SJCRH30 (cell line): Measurements from ENCODE around the gene S1PR4. TPM values are rescaled to one million over a fixed set of nuclear protein-coding genes. Genes with fewer than 3 reads are reported as not detected.
A peak's percentile ranks its signal among the peaks of the same experiment; 100 is the strongest.
"Not testable (repeated sequence)": the region's sequence is repeated elsewhere in the genome, so short reads cannot be mapped to it uniquely, and the experiment has no call there.

Experiments used
- DNase-seq, 2 experiments: peaks; one replicate each; pipeline ENCODE4 v3.0.0-alpha.2; 2015 to 2020
- H3K27ac ChIP-seq: fragments of 250-450 bp; sonication (Bioruptor Pico); 2 replicates; pipeline ENCODE4 v1.5.1; 2020; ENCODE audit warnings: mild to moderate bottlenecking, moderate library complexity
- H3K27me3 ChIP-seq: fragments of 250-450 bp; sonication (Bioruptor Pico); 2 replicates; pipeline ENCODE4 v1.5.1; 2020; ENCODE audit warnings: mild to moderate bottlenecking, moderate library complexity
- H3K36me3 ChIP-seq: fragments of 250-450 bp; sonication (Bioruptor Pico); 2 replicates; pipeline ENCODE4 v1.5.1; 2020; ENCODE audit warnings: mild to moderate bottlenecking, moderate library complexity
- H3K4me1 ChIP-seq: fragments of 250-450 bp; sonication (Bioruptor Pico); 2 replicates; pipeline ENCODE4 v1.5.1; 2020; ENCODE audit warnings: mild to moderate bottlenecking, moderate library complexity
- H3K4me3 ChIP-seq: fragments of 250-450 bp; sonication (Bioruptor Pico); 2 replicates; pipeline ENCODE4 v1.5.1; 2020; ENCODE audit warnings: mild to moderate bottlenecking, moderate library complexity
- H3K9me3 ChIP-seq: fragments of 250-450 bp; sonication (Bioruptor Pico); replicated peaks from 2 replicates; pipeline ENCODE4 v1.5.1; 2020; ENCODE audit warnings: mild to moderate bottlenecking, moderate library complexity
- total RNA-seq: library from RNA; depleted of rRNA; stranded (reverse); fragments of >200 nt; shearing (Covaris generic); gene quantifications from 2 replicates; pipeline ENCODE4 v1.2.3, GENCODE V29; 2014

The S1PR4 gene
- total RNA-seq, 1 experiment from 2014 or later = not detected

GRCh38 chr19:3204646-3205275 is 26.2 kb downstream of the S1PR4 start:
- H3K27ac ChIP-seq = no peak overlapping the region
- peaks cover 15% of the 10 kb centered on the region for H3K36me3 ChIP-seq
- H3K27me3 ChIP-seq = no peaks in the 10 kb centered on the region
- no peak overlapping the region for H3K4me3 ChIP-seq
- no peak for DNase-seq
- no peaks in the 10 kb centered on the region for H3K9me3 ChIP-seq
- no peaks in the 10 kb centered on the region for H3K4me1 ChIP-seq

GRCh38 chr19:3206216-3206953 is 27.8 kb downstream of the S1PR4 start:
- H3K36me3 ChIP-seq = peaks cover 15% of the 10 kb centered on the region
- H3K4me3 ChIP-seq = no peak overlapping the region
- H3K27me3 ChIP-seq = no peaks in the 10 kb centered on the region
- H3K27ac ChIP-seq = no peak overlapping the region
- H3K9me3 ChIP-seq = no peaks in the 10 kb centered on the region
- no peak for DNase-seq
- H3K4me1 ChIP-seq = no peaks in the 10 kb centered on the region

GRCh38 chr19:3207461-3208242 is 29.1 kb downstream of the S1PR4 start:
- Histone ChIP-seq H3K4me3 (no peak overlapping the region), H3K9me3 (no peaks in the 10 kb centered on the region), H3K4me1 (no peaks in the 10 kb centered on the region), H3K36me3 (peaks cover 15% of the 10 kb centered on the region), H3K27ac (no peak overlapping the region), H3K27me3 (no peaks in the 10 kb centered on the region)
- DNase-seq = no peak

GRCh38 chr19:3208317-3209207 is 30.0 kb downstream of the S1PR4 start:
- DNase-seq = no peak
- no peaks in the 10 kb centered on the region for H3K9me3 ChIP-seq
- peaks cover 15% of the 10 kb centered on the region for H3K36me3 ChIP-seq
- H3K4me1 ChIP-seq = no peaks in the 10 kb centered on the region
- no peak overlapping the region for H3K27ac ChIP-seq
- no peaks in the 10 kb centered on the region for H3K27me3 ChIP-seq
- no peak overlapping the region for H3K4me3 ChIP-seq

GRCh38 chr19:3210347-3211017 is 31.9 kb downstream of the S1PR4 start:
- DNase-seq = peak; percentile 45 to 60

GRCh38 chr19:3211191-3211590 is 32.6 kb downstream of the S1PR4 start:
- Histone ChIP-seq H3K9me3 (no peaks in the 10 kb centered on the region), H3K4me1 (no peaks in the 10 kb centered on the region), H3K4me3 (no peak overlapping the region), H3K36me3 (peaks cover 15% of the 10 kb centered on the region), H3K27ac (no peak overlapping the region), H3K27me3 (no peaks in the 10 kb centered on the region)
- DNase-seq = no peak

More at GRCh38 chr19:3210347-3211017, 31.9 kb downstream of the S1PR4 start:
- no peaks in the 10 kb centered on the region for H3K9me3 ChIP-seq
- peaks cover 15% of the 10 kb centered on the region for H3K36me3 ChIP-seq
- no peaks in the 10 kb centered on the region for H3K27me3 ChIP-seq
- no peak overlapping the region for H3K4me3 ChIP-seq
- H3K4me1 ChIP-seq = no peaks in the 10 kb centered on the region
- H3K27ac ChIP-seq = no peak overlapping the region

GRCh38 chr19:3213159-3213558 is 34.6 kb downstream of the S1PR4 start:
- Histone ChIP-seq H3K27ac (no peak overlapping the region), H3K4me1 (no peaks in the 10 kb centered on the region), H3K27me3 (no peaks in the 10 kb centered on the region), H3K9me3 (no peaks in the 10 kb centered on the region), H3K36me3 (no peaks in the 10 kb centered on the region), H3K4me3 (no peak overlapping the region)
- DNase-seq = no peak

- no peaks in the 10 kb centered on the region for H3K27me3 ChIP-seq
These were observed 38.3 kb downstream of the S1PR4 start for GRCh38 chr19:3216874-3217273.

GRCh38 chr19:3220576-3220975 is 42.0 kb downstream of the S1PR4 start:
- Histone ChIP-seq H3K36me3 (no peaks in the 10 kb centered on the region), H3K4me3 (no peak overlapping the region), H3K27ac (no peak overlapping the region), H3K9me3 (no peaks in the 10 kb centered on the region), H3K4me1 (no peaks in the 10 kb centered on the region), H3K27me3 (no peaks in the 10 kb centered on the region; the same call in 1 of the 2 replicates)
- DNase-seq = no peak

More at GRCh38 chr19:3216874-3217273, 38.3 kb downstream of the S1PR4 start:
- no peak for DNase-seq
- H3K4me3 ChIP-seq = no peak overlapping the region
- H3K27ac ChIP-seq = no peak overlapping the region
- H3K9me3 ChIP-seq = no peaks in the 10 kb centered on the region
- H3K4me1 ChIP-seq = no peaks in the 10 kb centered on the region
- H3K36me3 ChIP-seq = no peaks in the 10 kb centered on the region

GRCh38 chr19:3221576-3221975 is 43.0 kb downstream of the S1PR4 start:
- H3K36me3 ChIP-seq, H3K27me3 ChIP-seq, H3K4me3 ChIP-seq, H3K4me1 ChIP-seq, H3K9me3 ChIP-seq, DNase-seq, H3K27ac ChIP-seq: not testable (repeated sequence)

GRCh38 chr19:3222709-3223108 is 44.1 kb downstream of the S1PR4 start:
- no peak overlapping the region for H3K27ac ChIP-seq
- peaks cover 15% of the 10 kb centered on the region for H3K27me3 ChIP-seq
- no peak for DNase-seq
- no peaks in the 10 kb centered on the region for H3K4me1 ChIP-seq
- H3K9me3 ChIP-seq = no peaks in the 10 kb centered on the region
- H3K4me3 ChIP-seq = no peak overlapping the region
- no peaks in the 10 kb centered on the region for H3K36me3 ChIP-seq

GRCh38 chr19:3224346-3225168 is 46.0 kb downstream of the S1PR4 start, which contains the start of gene CELF5:
CELF5 (plus strand) TSS chr19:3224661; CDS start chr19:3224740, 79 bp downstream.
- H3K27ac ChIP-seq = no peak within 1 kb of the TSS
- no peaks in the 10 kb centered on the region for H3K9me3 ChIP-seq
- no peaks in the 10 kb centered on the region for H3K4me1 ChIP-seq
- peaks cover 24% of the 10 kb centered on the region for H3K27me3 ChIP-seq
- no peaks in the 10 kb centered on the region for H3K36me3 ChIP-seq
- peak; percentile 43 to 56 for DNase-seq
- no peak within 1 kb of the TSS for H3K4me3 ChIP-seq

GRCh38 chr19:3225169-3225485 is 46.6 kb downstream of the S1PR4 start:
- Histone ChIP-seq H3K4me3 (no peak overlapping the region), H3K4me1 (no peaks in the 10 kb centered on the region), H3K9me3 (no peaks in the 10 kb centered on the region), H3K27ac (no peak overlapping the region), H3K36me3 (no peaks in the 10 kb centered on the region), H3K27me3 (peaks cover 24% of the 10 kb centered on the region)
- DNase-seq = no peak
